Activated T-helper 1 cell treated with anti-CD3 and anti-CD28 coated beads, Interleukin-12 subunit alpha, Interleukin-12 subunit beta, Interleukin-2, Interleukin-4 antibody, amounts not matched to agents 30 ng/mL and 10 ng/mL and 1 ng/mL, durations not matched to agents 14 hours and 24 hours and 36 hours (primary cell): Measurements from ENCODE around the gene NEUROG1. TPM values are rescaled to one million over a fixed set of nuclear protein-coding genes. Genes with fewer than 3 reads are reported as not detected.

Experiments
- DNase-seq: peaks from one replicate; pipeline ENCODE4 v3.0.0; 2021; ENCODE audit warnings: low spot score
- H3K27ac Mint-ChIP-seq: one replicate; pipeline ENCODE4 v1.8.0; 2021; ENCODE audit warnings: mild to moderate bottlenecking, mixed read lengths
- H3K27me3 Mint-ChIP-seq: one replicate; pipeline ENCODE4 v1.8.0; 2022; ENCODE audit warnings: mild to moderate bottlenecking, moderate library complexity, mixed read lengths; ENCODE audit not compliant: insufficient read depth
- H3K36me3 Mint-ChIP-seq: one replicate; pipeline ENCODE4 v1.8.0; 2021; ENCODE audit warnings: low read depth, mixed read lengths
- H3K4me1 Mint-ChIP-seq: one replicate; pipeline ENCODE4 v1.8.0; 2021; ENCODE audit warnings: low read depth, mixed read lengths
- H3K4me3 Mint-ChIP-seq: one replicate; pipeline ENCODE4 v1.8.0; 2021; ENCODE audit warnings: mild to moderate bottlenecking, moderate library complexity, mixed read lengths
- H3K9me3 Mint-ChIP-seq: one replicate; pipeline ENCODE4 v1.8.0; 2021; ENCODE audit warnings: mixed read lengths
- intact Hi-C: fragments of 100-400 bp; cut with micrococcal nuclease; formaldehyde crosslinking; loops from one replicate; pipeline ENCODE4 v1.15.1; 2024
- total RNA-seq: library from RNA; stranded (reverse); gene quantifications from 2 replicates; pipeline ENCODE4 v1.2.3, GENCODE V29; 2022

The NEUROG1 gene
- total RNA-seq, 1 donor from 2014 or later = not detected

GRCh38 chr5:135569755-135570452 is 34.1 kb upstream of the NEUROG1 start:
- Mint-ChIP-seq H3K9me3 (no peaks in the 10 kb centered on the region), H3K4me3 (no peak overlapping the region), H3K27ac (no peak overlapping the region), H3K36me3 (no peaks in the 10 kb centered on the region), H3K4me1 (peaks cover 5% of the 10 kb centered on the region), H3K27me3 (peaks cover 4% of the 10 kb centered on the region)
- no peak for DNase-seq
- intact Hi-C loops = no loop called here

- Mint-ChIP-seq H3K4me1 (peaks cover 5% of the 10 kb centered on the region), H3K27me3 (peaks cover 4% of the 10 kb centered on the region), H3K4me3 (no peak overlapping the region), H3K36me3 (no peaks in the 10 kb centered on the region), H3K27ac (no peak overlapping the region), H3K9me3 (no peaks in the 10 kb centered on the region)
- DNase-seq = no peak
- intact Hi-C loops = no loop called here
Measured at GRCh38 chr5:135568923-135569360, 33.2 kb upstream of the NEUROG1 start.

GRCh38 chr5:135568246-135568645 is 32.5 kb upstream of the NEUROG1 start:
- Mint-ChIP-seq H3K27me3 (peaks cover 5% of the 10 kb centered on the region), H3K36me3 (no peaks in the 10 kb centered on the region), H3K4me1 (peaks cover 5% of the 10 kb centered on the region), H3K9me3 (no peaks in the 10 kb centered on the region), H3K4me3 (no peak overlapping the region), H3K27ac (no peak overlapping the region)
- intact Hi-C loops = no loop called here
- DNase-seq = no peak

- H3K4me1 Mint-ChIP-seq = peaks cover 5% of the 10 kb centered on the region
- no peaks in the 10 kb centered on the region for H3K36me3 Mint-ChIP-seq
- intact Hi-C loops = no loop called here
- peaks cover 6% of the 10 kb centered on the region for H3K27me3 Mint-ChIP-seq
- DNase-seq = no peak
- no peak overlapping the region for H3K27ac Mint-ChIP-seq
- H3K9me3 Mint-ChIP-seq = no peaks in the 10 kb centered on the region
- no peak overlapping the region for H3K4me3 Mint-ChIP-seq
Measured at GRCh38 chr5:135567661-135568060, 31.9 kb upstream of the NEUROG1 start.

- no peak for DNase-seq
- Mint-ChIP-seq H3K27me3 (peaks cover 6% of the 10 kb centered on the region), H3K9me3 (no peaks in the 10 kb centered on the region), H3K36me3 (no peaks in the 10 kb centered on the region), H3K4me1 (peaks cover 5% of the 10 kb centered on the region), H3K4me3 (no peak overlapping the region), H3K27ac (no peak overlapping the region)
- intact Hi-C loops = loop anchor here (1.0 kb wide), 1 partner anchor 100 kb away; no protein-coding TSS in a partner anchor
Measured at GRCh38 chr5:135566422-135567400, 30.9 kb upstream of the NEUROG1 start.

GRCh38 chr5:135565725-135566421 is 30.1 kb upstream of the NEUROG1 start:
- H3K27me3 Mint-ChIP-seq = peaks cover 6% of the 10 kb centered on the region
- DNase-seq = peak; percentile 54
- intact Hi-C loops = loop anchor here (1.0 kb wide), 1 partner anchor 100 kb away; no protein-coding TSS in a partner anchor
- no peak overlapping the region for H3K4me3 Mint-ChIP-seq
- no peaks in the 10 kb centered on the region for H3K9me3 Mint-ChIP-seq
- H3K27ac Mint-ChIP-seq = no peak overlapping the region
- H3K36me3 Mint-ChIP-seq = no peaks in the 10 kb centered on the region
- H3K4me1 Mint-ChIP-seq = peaks cover 7% of the 10 kb centered on the region

- no peaks in the 10 kb centered on the region for H3K9me3 Mint-ChIP-seq
- H3K4me3 Mint-ChIP-seq = no peak overlapping the region
- no peak for DNase-seq
- no peaks in the 10 kb centered on the region for H3K36me3 Mint-ChIP-seq
- intact Hi-C loops = no loop called here
- H3K4me1 Mint-ChIP-seq = peaks cover 12% of the 10 kb centered on the region
- H3K27me3 Mint-ChIP-seq = peaks cover 8% of the 10 kb centered on the region
- H3K27ac Mint-ChIP-seq = no peak overlapping the region
Measured at GRCh38 chr5:135565266-135565665, 29.5 kb upstream of the NEUROG1 start.

- intact Hi-C loops = no loop called here
- Mint-ChIP-seq H3K27ac (no peak overlapping the region), H3K9me3 (no peaks in the 10 kb centered on the region), H3K27me3 (peaks cover 8% of the 10 kb centered on the region), H3K36me3 (no peaks in the 10 kb centered on the region), H3K4me3 (no peak overlapping the region), H3K4me1 (peaks cover 12% of the 10 kb centered on the region)
- no peak for DNase-seq
Measured at GRCh38 chr5:135564331-135564730, 28.6 kb upstream of the NEUROG1 start.

- no peak for DNase-seq
- Mint-ChIP-seq H3K36me3 (no peaks in the 10 kb centered on the region), H3K9me3 (no peaks in the 10 kb centered on the region), H3K4me1 (peaks cover 10% of the 10 kb centered on the region), H3K27me3 (peaks cover 15% of the 10 kb centered on the region), H3K27ac (no peak overlapping the region), H3K4me3 (no peak overlapping the region)
- intact Hi-C loops = loop anchor here (1.0 kb wide), 1 partner anchor 269 kb away; no protein-coding TSS in a partner anchor
Measured at GRCh38 chr5:135561266-135561665, 25.5 kb upstream of the NEUROG1 start.

GRCh38 chr5:135560858-135561257 is 25.1 kb upstream of the NEUROG1 start:
- Mint-ChIP-seq H3K9me3 (no peaks in the 10 kb centered on the region), H3K36me3 (no peaks in the 10 kb centered on the region), H3K4me1 (peaks cover 7% of the 10 kb centered on the region), H3K27me3 (peaks cover 15% of the 10 kb centered on the region), H3K27ac (no peak overlapping the region), H3K4me3 (no peak overlapping the region)
- peak; percentile 44 for DNase-seq
- intact Hi-C loops = loop anchor here (1.0 kb wide), 1 partner anchor 269 kb away; no protein-coding TSS in a partner anchor

- H3K4me1 Mint-ChIP-seq = peaks cover 7% of the 10 kb centered on the region
- no peak overlapping the region for H3K4me3 Mint-ChIP-seq
- intact Hi-C loops = no loop called here
- no peak overlapping the region for H3K27ac Mint-ChIP-seq
- H3K36me3 Mint-ChIP-seq = no peaks in the 10 kb centered on the region
- no peak for DNase-seq
- peaks cover 16% of the 10 kb centered on the region for H3K27me3 Mint-ChIP-seq
- H3K9me3 Mint-ChIP-seq = no peaks in the 10 kb centered on the region
Measured at GRCh38 chr5:135559354-135559753, 23.6 kb upstream of the NEUROG1 start.

- Mint-ChIP-seq H3K27me3 (peaks cover 22% of the 10 kb centered on the region), H3K4me3 (no peak overlapping the region), H3K4me1 (peaks cover 7% of the 10 kb centered on the region), H3K36me3 (no peaks in the 10 kb centered on the region), H3K9me3 (no peaks in the 10 kb centered on the region), H3K27ac (no peak overlapping the region)
- DNase-seq = no peak
- intact Hi-C loops = no loop called here
Measured at GRCh38 chr5:135557076-135557838, 21.5 kb upstream of the NEUROG1 start.
